ENCODE data around the gene GOLGA7B.

Gene GOLGA7B

GRCh38 chr10:97913614-97914013 lies 64.0 kb downstream of the GOLGA7B start:
- in situ Hi-C loops (cut with HindIII; ENCODE audit: low pct_unique_long_range_greater_than_20kb, low sequenced_read_pairs) = no loop called here
- DNase-seq (ENCODE audit: low read depth in 1 of 2, low spot score in 1 of 2) = no peak
- TF ChIP-seq JUND (IDR thresholded peaks at IDR 0.05; ENCODE audit: low read depth) = no peak

- no peak for DNase-seq (ENCODE audit: low read depth in 1 of 2, low spot score in 1 of 2)
- in situ Hi-C loops (cut with HindIII; ENCODE audit: low pct_unique_long_range_greater_than_20kb, low sequenced_read_pairs) = no loop called here
- no peak for TF ChIP-seq JUND (IDR thresholded peaks at IDR 0.05; ENCODE audit: low read depth)
Observed at GRCh38 chr10:97914171-97914836, 64.7 kb downstream of the GOLGA7B start.

GRCh38 chr10:97914837-97915211 lies 65.2 kb downstream of the GOLGA7B start:
- peak; percentile 84 to 85 for DNase-seq (ENCODE audit: low read depth in 1 of 2, low spot score in 1 of 2)
- TF ChIP-seq JUND (IDR thresholded peaks at IDR 0.05; ENCODE audit: low read depth) = no peak
- in situ Hi-C loops (cut with HindIII; ENCODE audit: low pct_unique_long_range_greater_than_20kb, low sequenced_read_pairs) = no loop called here

GRCh38 chr10:97915346-97916131 lies 65.9 kb downstream of the GOLGA7B start:
- no peak for TF ChIP-seq JUND (IDR thresholded peaks at IDR 0.05; ENCODE audit: low read depth)
- in situ Hi-C loops (cut with HindIII; ENCODE audit: low pct_unique_long_range_greater_than_20kb, low sequenced_read_pairs) = no loop called here

GRCh38 chr10:97916586-97916985 lies 66.9 kb downstream of the GOLGA7B start:
- no peak for TF ChIP-seq JUND (IDR thresholded peaks at IDR 0.05; ENCODE audit: low read depth)
- no peak for DNase-seq (ENCODE audit: low read depth in 1 of 2, low spot score in 1 of 2)
- in situ Hi-C loops (cut with HindIII; ENCODE audit: low pct_unique_long_range_greater_than_20kb, low sequenced_read_pairs) = no loop called here

More at GRCh38 chr10:97915346-97916131, 65.9 kb downstream of the GOLGA7B start:
- no peak for DNase-seq (ENCODE audit: low read depth in 1 of 2, low spot score in 1 of 2)

- no peak for DNase-seq (ENCODE audit: low read depth in 1 of 2, low spot score in 1 of 2)
- no peak for TF ChIP-seq JUND (IDR thresholded peaks at IDR 0.05; ENCODE audit: low read depth)
- in situ Hi-C loops (cut with HindIII; ENCODE audit: low pct_unique_long_range_greater_than_20kb, low sequenced_read_pairs) = no loop called here
Observed at GRCh38 chr10:97919012-97919411, 69.4 kb downstream of the GOLGA7B start.

- in situ Hi-C loops (cut with HindIII; ENCODE audit: low pct_unique_long_range_greater_than_20kb, low sequenced_read_pairs) = no loop called here
- no peak for TF ChIP-seq JUND (IDR thresholded peaks at IDR 0.05; ENCODE audit: low read depth)
Observed at GRCh38 chr10:97920865-97921264, 71.2 kb downstream of the GOLGA7B start.

More at GRCh38 chr10:97920865-97921264, 71.2 kb downstream of the GOLGA7B start:
- no peak for DNase-seq (ENCODE audit: low read depth in 1 of 2, low spot score in 1 of 2)

All from T47D (cell line).